GM12892 (cell line): ENCODE results near the gene NRXN3.

Source experiments
- POLR2A ChIP-seq: IDR thresholded peaks from 2 replicates; pipeline ENCODE4 v1.6.1; 2011; ENCODE audit warnings: low read depth, low read length, control low read depth
- POLR2AphosphoS5 ChIP-seq: IDR thresholded peaks from 2 replicates; pipeline ENCODE4 v1.6.1; 2011; ENCODE audit warnings: low read depth, low read length, control low read depth

DNA sequence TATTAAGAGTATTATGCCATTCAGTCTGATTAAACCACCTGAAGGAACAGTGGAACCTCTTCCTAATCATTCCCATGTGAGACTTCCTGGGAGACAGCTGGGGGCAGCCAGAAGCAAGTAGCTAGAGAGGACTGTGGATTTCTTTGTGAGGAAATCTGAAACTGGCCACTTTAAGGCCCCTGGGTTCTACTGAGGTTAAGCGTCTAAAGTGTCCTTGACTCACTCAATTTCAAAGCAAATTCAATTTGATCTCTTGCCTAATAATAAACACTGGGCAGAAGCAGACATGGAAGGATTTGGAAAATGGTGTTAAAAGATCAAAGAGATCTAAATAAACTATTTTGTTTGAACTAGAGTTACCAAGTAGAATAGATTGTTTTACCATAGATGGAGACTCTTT, 909.9 kb downstream of the NRXN3 start:
- TF ChIP-seq POLR2A: no peak
- TF ChIP-seq POLR2AphosphoS5: no peak
